ENCODE results near the gene WFDC11. TPM values are rescaled to one million over a fixed set of nuclear protein-coding genes. Genes with fewer than 3 reads are reported as not detected.

Gene WFDC11
- total and polyA plus RNA-seq, 8 donors = not detected

- Histone ChIP-seq H3K27me3 (no peaks in the 10 kb centered on the region), H3K4me3 (no peak overlapping the region), H3K36me3 (no peaks in the 10 kb centered on the region), H3K27ac (no peak overlapping the region), H3K4me1 (no peaks in the 10 kb centered on the region), H3K9me3 (no peaks in the 10 kb centered on the region)
- WGBS, 5 donors = 33 to 63% (median 37%) methylated on average over 2 of the region's 2 CpGs
- TF ChIP-seq CTCF (IDR thresholded peaks at IDR 0.05) = no peak
- no peak for TF ChIP-seq POLR2A (IDR thresholded peaks at IDR 0.05)
- TF ChIP-seq EP300 (IDR thresholded peaks at IDR 0.05) = no peak
- no peak for TF ChIP-seq POLR2AphosphoS5 (IDR thresholded peaks at IDR 0.05)
- intact Hi-C loops (cut with DNase I; ENCODE audit: low total_unique reads) = no loop called here
- DNase-seq = peak in 1 of 2 donors; percentile 69
Observed at GRCh38 chr20:45621593-45621992, 48.4 kb downstream of the WFDC11 start.

- Histone ChIP-seq H3K4me1 (no peaks in the 10 kb centered on the region), H3K9me3 (no peaks in the 10 kb centered on the region), H3K36me3 (no peaks in the 10 kb centered on the region), H3K4me3 (no peak overlapping the region), H3K27me3 (no peaks in the 10 kb centered on the region), H3K27ac (no peak overlapping the region)
- DNase-seq = no peak
- intact Hi-C loops (cut with DNase I; ENCODE audit: low total_unique reads) = no loop called here
- WGBS, 5 donors = 90 to 100% (median 98%) methylated on average over 2 of the region's 2 CpGs
- TF ChIP-seq EP300 (IDR thresholded peaks at IDR 0.05) = no peak
- no peak for TF ChIP-seq POLR2AphosphoS5 (IDR thresholded peaks at IDR 0.05)
- TF ChIP-seq CTCF (IDR thresholded peaks at IDR 0.05) = no peak
- TF ChIP-seq POLR2A (IDR thresholded peaks at IDR 0.05) = no peak
Observed at GRCh38 chr20:45617591-45617990, 52.4 kb downstream of the WFDC11 start.

GRCh38 chr20:45612314-45612713, 57.7 kb downstream of the WFDC11 start:
- DNase-seq = no peak
- intact Hi-C loops (cut with DNase I; ENCODE audit: low total_unique reads) = no loop called here
- H3K27ac ChIP-seq = no peak overlapping the region

GRCh38 chr20:45611054-45611453, 59.0 kb downstream of the WFDC11 start:
- H3K36me3 ChIP-seq = no peaks in the 10 kb centered on the region
- H3K27ac ChIP-seq = no peak overlapping the region
- H3K4me1 ChIP-seq = no peaks in the 10 kb centered on the region
- TF ChIP-seq POLR2A (IDR thresholded peaks at IDR 0.05) = no peak
- TF ChIP-seq POLR2AphosphoS5 (IDR thresholded peaks at IDR 0.05) = no peak
- no peak for TF ChIP-seq EP300 (IDR thresholded peaks at IDR 0.05)
- no peak for TF ChIP-seq CTCF (IDR thresholded peaks at IDR 0.05)
- no peak for DNase-seq
- intact Hi-C loops (cut with DNase I; ENCODE audit: low total_unique reads) = no loop called here
- no peaks in the 10 kb centered on the region for H3K27me3 ChIP-seq
- no peak overlapping the region for H3K4me3 ChIP-seq
- WGBS, 5 donors = 54 to 73% (median 58%) methylated on average over 4 of the region's 4 CpGs
- H3K9me3 ChIP-seq = peaks cover 0 to 11% (median 5%) of the 10 kb centered on the region in 4 donors

More at GRCh38 chr20:45612314-45612713, 57.7 kb downstream of the WFDC11 start:
- no peaks in the 10 kb centered on the region for H3K27me3 ChIP-seq
- TF ChIP-seq EP300 (IDR thresholded peaks at IDR 0.05) (no peak), CTCF (IDR thresholded peaks at IDR 0.05) (no peak), POLR2A (IDR thresholded peaks at IDR 0.05) (no peak), POLR2AphosphoS5 (IDR thresholded peaks at IDR 0.05) (no peak)
- no peak overlapping the region for H3K4me3 ChIP-seq
- H3K4me1 ChIP-seq = no peaks in the 10 kb centered on the region
- H3K36me3 ChIP-seq = no peaks in the 10 kb centered on the region
- peaks cover 0 to under 1% (median 0%) of the 10 kb centered on the region in 4 donors for H3K9me3 ChIP-seq
